Glutamatergic neuron (in vitro differentiated cells): ENCODE results near the gene PCSK5. TPM values are rescaled to one million over a fixed set of nuclear protein-coding genes. Genes with fewer than 3 reads are reported as not detected.

ENCODE experiments used
- DNase-seq: peaks from one replicate; pipeline ENCODE4 v3.0.0; 2022
- H3K27ac Mint-ChIP-seq: one replicate; pipeline ENCODE4 v1.8.0; 2020; ENCODE audit warnings: mild to moderate bottlenecking, mixed read lengths, inconsistent platforms; ENCODE audit not compliant: unreplicated experiment
- H3K27me3 Mint-ChIP-seq: one replicate; pipeline ENCODE4 v1.8.0; 2020; ENCODE audit warnings: mild to moderate bottlenecking, moderate library complexity, mixed read lengths, inconsistent platforms; ENCODE audit not compliant: unreplicated experiment
- H3K36me3 Mint-ChIP-seq: one replicate; pipeline ENCODE4 v1.8.0; 2020; ENCODE audit warnings: mild to moderate bottlenecking, mixed read lengths, inconsistent platforms; ENCODE audit not compliant: unreplicated experiment
- H3K4me1 Mint-ChIP-seq: one replicate; pipeline ENCODE4 v1.8.0; 2020; ENCODE audit warnings: mild to moderate bottlenecking, low read depth, mixed read lengths, inconsistent platforms; ENCODE audit not compliant: unreplicated experiment
- H3K4me3 Mint-ChIP-seq: one replicate; pipeline ENCODE4 v1.8.0; 2020; ENCODE audit warnings: mild to moderate bottlenecking, mixed read lengths, inconsistent platforms; ENCODE audit not compliant: unreplicated experiment
- H3K9me3 Mint-ChIP-seq: one replicate; pipeline ENCODE4 v1.8.0; 2020; ENCODE audit warnings: mild to moderate bottlenecking, moderate library complexity, mixed read lengths, inconsistent platforms; ENCODE audit not compliant: unreplicated experiment
- CTCF ChIP-seq: fragments of 200-600 bp; sonication (generic); IDR thresholded peaks from one replicate; pipeline ENCODE4 v1.5.0; 2021; ENCODE audit not compliant: partially characterized antibody, unreplicated experiment
- total RNA-seq: library from RNA; stranded (reverse); fragmentation: NEBNext Ultra II Directional; extraction: Animal tissue kit (Norgen Biotek cat#: 25700); gene quantifications from one replicate; pipeline ENCODE4 v1.2.1, GENCODE V29; 2021; ENCODE audit not compliant: unreplicated experiment

PCSK5 gene
- total RNA-seq, 1 donor from 2014 or later = 9.6 TPM

DNA sequence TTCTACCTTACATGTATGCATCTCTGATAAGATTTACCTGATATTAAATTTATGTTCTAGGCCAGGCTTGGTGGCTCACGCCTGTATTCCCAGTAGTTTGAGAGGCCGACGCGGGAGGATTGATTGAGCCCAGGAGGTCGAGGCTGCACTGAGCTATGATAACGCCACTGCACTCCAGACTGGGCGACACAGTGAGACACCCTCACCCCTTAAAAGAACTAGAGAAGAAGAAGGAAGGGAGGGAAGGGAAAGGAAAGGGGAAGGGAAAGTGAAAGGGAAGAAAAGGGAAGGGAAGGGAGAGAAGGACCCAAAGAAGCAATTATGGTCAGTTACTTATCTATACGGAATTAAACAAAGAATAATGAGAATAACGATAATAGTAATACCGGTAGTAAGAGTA, 504.9 kb downstream of the PCSK5 start:
- H3K4me3 Mint-ChIP-seq = peak overlapping the region; percentile 58
- TF ChIP-seq CTCF = no peak
- no peaks in the 10 kb centered on the region for H3K36me3 Mint-ChIP-seq
- no peaks in the 10 kb centered on the region for H3K27me3 Mint-ChIP-seq
- H3K4me1 Mint-ChIP-seq = no peaks in the 10 kb centered on the region
- peaks cover 7% of the 10 kb centered on the region for H3K9me3 Mint-ChIP-seq
- DNase-seq = no peak
- peak overlapping the region; percentile 39 for H3K27ac Mint-ChIP-seq

GRCh38 chr9:76396144-76396543, 505.7 kb downstream of the PCSK5 start:
- H3K4me1 Mint-ChIP-seq = no peaks in the 10 kb centered on the region

GRCh38 chr9:76396597-76396996, 506.1 kb downstream of the PCSK5 start:
- Mint-ChIP-seq H3K36me3 (no peaks in the 10 kb centered on the region), H3K4me3 (no peak overlapping the region), H3K27me3 (peaks cover 2% of the 10 kb centered on the region), H3K27ac (no peak overlapping the region), H3K4me1 (no peaks in the 10 kb centered on the region), H3K9me3 (peaks cover 7% of the 10 kb centered on the region)
- no peak for DNase-seq
- TF ChIP-seq CTCF = no peak

More at GRCh38 chr9:76396144-76396543, 505.7 kb downstream of the PCSK5 start:
- no peaks in the 10 kb centered on the region for H3K36me3 Mint-ChIP-seq
- TF ChIP-seq CTCF = no peak
- H3K27ac Mint-ChIP-seq = no peak overlapping the region
- H3K9me3 Mint-ChIP-seq = peaks cover 7% of the 10 kb centered on the region
- peaks cover 2% of the 10 kb centered on the region for H3K27me3 Mint-ChIP-seq
- no peak for DNase-seq
- H3K4me3 Mint-ChIP-seq = no peak overlapping the region

- H3K9me3 Mint-ChIP-seq = peaks cover 3% of the 10 kb centered on the region
- no peaks in the 10 kb centered on the region for H3K4me1 Mint-ChIP-seq
- H3K36me3 Mint-ChIP-seq = no peaks in the 10 kb centered on the region
- peaks cover 2% of the 10 kb centered on the region for H3K27me3 Mint-ChIP-seq
- TF ChIP-seq CTCF = no peak
- no peak overlapping the region for H3K27ac Mint-ChIP-seq
- no peak overlapping the region for H3K4me3 Mint-ChIP-seq
- DNase-seq = no peak
These were observed 509.4 kb downstream of the PCSK5 start for GRCh38 chr9:76399856-76400255.

DNA sequence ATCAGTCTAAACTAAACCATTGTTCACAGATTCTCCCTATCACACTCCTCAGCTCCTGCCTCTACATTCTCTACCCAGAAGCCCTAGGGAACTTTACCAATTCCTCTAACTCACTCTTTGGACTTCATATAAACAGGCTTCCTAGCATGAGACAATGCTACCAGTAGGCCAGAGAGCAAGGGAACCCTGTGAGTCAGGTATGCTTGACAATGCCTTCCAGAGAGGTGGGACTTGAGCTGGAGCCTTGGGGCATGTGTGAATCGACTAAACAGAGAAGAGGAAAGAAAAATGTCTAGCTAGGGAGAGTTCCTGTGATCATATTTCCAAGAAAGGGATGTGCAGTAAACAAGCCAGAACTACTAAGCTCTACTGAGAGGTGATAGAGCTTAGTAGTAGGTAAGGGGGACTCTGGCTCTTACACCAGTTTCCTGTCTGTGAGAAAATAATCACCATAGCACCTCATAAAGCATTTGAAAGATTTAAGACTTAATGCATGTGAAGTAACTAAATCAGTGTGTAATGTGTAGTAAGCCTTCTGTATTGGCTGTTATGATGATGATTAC, 510.1 kb downstream of the PCSK5 start:
- peaks cover 2% of the 10 kb centered on the region for H3K27me3 Mint-ChIP-seq
- no peak overlapping the region for H3K4me3 Mint-ChIP-seq
- H3K36me3 Mint-ChIP-seq = no peaks in the 10 kb centered on the region
- H3K4me1 Mint-ChIP-seq = no peaks in the 10 kb centered on the region
- TF ChIP-seq CTCF = no peak
- H3K27ac Mint-ChIP-seq = no peak overlapping the region
- no peak for DNase-seq
- no peaks in the 10 kb centered on the region for H3K9me3 Mint-ChIP-seq
